ENCODE measurements around the gene SAFB2.
A peak's percentile ranks its signal among the peaks of the same experiment; 100 is the strongest.

SAFB2 gene

DNA sequence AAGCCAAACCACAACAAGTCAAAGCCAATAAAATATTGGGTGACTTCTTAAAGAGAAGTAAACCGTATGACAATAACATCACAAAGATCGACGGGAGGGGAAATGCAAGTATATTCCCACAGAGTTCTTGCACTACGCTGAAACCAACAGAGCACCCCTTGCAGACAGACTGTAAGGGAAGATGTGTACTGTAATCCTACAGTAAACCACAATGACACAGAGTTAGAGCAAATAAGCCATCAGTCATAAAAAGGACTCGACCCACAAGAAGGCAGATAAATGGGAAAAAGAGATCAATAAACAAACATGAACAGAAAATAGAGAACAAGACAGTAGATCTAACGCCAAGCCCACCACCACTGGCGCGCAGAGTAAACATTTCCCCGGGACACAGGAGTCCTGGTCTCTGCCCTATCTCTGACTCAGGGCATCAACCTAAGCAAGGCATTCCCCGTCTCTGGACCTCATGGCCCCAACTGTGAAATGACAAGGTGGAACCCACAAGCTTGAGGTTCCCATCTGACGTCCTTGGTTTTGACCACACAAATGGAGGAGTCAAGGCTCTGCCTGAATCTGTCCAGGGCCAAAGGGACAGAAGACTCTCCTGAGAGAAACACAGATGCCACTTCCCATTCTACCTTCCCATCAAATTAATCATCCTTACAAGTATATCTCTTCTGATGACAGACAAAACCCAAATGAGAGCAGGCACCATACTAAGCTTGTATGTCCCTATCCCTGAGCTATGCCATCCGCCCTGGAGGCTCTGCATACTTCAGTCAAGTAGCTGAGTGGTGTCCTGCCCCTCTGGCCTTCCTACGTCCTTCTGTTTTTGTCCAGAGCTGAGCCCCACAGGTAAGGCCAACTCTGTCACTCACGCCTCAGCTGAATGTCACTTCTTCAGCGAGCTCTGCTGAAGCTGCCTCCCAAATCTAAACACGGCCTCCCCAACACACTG is 15.0 kb downstream of the SAFB2 start:
- DNase-seq, result no peak

DNA sequence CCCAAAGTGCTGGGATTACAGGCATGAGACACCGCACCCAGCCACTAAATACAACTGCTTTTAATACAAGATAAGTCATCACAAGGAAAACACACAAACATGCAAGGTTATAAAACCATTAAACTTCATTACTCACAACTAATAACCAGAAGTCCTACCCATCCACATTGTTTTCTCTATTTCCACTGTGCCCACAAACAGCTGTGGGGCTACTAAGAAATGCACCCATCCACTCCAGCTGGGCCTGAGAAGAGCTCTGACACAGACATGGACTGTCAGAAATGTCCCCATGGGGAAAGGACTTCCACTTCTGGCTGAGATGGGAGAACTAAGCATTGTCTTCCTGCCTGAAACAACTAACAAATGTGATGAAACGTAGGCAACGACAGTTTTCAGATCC is 17.2 kb downstream of the SAFB2 start:
- peak; percentile 7 for DNase-seq

DNA sequence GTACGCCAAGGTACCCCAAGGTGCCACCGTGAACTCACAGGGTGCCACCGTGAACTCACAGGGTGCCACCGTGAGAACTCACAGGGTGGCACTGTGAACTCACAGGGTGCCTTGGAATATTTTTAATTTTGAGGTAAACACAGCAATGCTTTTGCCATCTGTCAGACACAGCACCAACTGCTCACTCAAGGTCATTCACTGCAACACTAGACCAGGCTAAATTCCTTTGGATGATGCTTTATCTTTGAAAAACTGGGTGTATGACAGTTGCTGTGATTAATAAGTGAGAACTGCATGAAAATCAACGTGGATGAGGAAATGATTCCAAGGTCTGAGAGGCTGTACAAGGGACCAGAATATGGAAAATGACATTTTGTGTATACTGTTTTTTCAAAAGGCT is 18.9 kb downstream of the SAFB2 start:
- DNase-seq, result no peak

DNA sequence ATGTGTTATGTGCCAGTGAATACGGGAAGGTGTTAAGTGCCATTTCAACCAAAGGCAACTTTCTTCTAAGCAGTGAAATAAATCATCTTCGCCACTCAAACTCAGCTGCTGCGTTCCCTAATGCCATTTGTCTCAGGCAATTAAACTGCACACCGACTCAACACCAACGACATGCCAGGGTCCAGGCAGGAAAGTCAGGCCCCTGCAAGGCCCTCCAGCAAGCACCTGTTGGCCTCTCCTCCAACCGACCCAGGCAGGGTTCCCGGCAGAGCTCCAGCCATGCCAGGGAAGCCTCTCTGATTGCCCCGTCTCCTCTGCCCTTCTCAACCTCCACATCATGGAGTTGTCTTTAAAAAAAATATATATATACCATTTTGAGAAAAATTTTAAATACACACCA is 21.8 kb downstream of the SAFB2 start:
- DNase-seq, result no peak

DNA sequence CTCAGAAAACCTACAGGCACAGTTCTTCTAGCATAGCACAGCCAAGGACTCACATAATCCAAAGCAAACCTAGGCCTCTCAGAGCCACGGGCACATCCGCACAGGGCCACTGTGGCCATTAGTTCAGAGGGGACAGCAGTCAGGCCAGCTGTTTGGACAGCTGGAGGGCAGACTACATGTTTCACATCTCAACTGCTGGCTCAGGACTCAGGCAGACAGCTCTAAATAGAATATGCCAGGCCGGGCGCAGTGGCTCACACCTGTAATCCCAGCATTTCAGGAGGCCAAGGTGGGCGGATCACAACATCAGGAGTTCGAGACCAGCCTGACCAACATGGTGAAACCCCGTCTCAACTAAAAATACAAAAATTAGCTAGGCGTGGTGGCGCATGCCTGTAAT is 26.8 kb downstream of the SAFB2 start:
- DNase-seq, result no peak

DNA sequence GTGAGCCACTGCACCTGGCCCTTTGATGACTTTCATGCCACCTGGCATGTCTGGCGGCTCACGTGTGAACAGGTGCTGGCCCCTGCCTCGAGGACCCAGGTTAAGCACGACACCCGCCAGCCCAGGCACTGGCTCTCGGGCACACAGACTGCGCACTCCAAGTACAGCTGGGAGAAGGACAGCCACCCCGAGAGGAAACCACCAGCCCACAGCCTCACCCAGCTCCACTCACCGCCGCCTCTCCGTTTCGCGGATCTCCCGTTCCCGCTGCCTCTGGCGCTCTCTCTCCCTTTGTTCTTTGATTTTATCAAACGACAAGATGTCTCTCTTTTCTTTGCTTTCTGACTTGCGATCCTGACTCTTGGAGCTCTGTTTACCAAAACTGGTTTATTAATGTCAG is 27.4 kb downstream of the SAFB2 start:
- no peak for DNase-seq

DNA sequence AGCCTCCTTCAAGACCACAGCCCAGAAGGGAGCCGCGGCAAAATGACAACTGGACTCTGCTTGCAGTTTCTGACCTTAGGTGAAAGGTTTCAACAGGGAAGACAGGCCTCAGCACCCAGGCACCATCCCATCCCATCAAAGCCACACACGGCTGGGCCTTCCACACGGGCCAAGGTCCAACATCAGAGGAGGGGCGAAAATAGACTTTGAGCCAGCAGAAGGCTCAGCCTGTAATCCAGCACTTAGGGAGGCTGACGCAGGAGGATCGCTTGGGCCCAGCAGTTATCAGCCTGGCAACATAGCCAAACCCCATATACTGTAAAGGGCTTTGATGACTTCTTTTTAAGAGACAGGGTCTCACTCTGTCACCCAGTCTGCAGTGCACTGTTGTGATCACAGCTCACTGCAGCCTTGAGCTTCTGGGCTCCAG is 28.0 kb downstream of the SAFB2 start:
- no peak for DNase-seq

DNA sequence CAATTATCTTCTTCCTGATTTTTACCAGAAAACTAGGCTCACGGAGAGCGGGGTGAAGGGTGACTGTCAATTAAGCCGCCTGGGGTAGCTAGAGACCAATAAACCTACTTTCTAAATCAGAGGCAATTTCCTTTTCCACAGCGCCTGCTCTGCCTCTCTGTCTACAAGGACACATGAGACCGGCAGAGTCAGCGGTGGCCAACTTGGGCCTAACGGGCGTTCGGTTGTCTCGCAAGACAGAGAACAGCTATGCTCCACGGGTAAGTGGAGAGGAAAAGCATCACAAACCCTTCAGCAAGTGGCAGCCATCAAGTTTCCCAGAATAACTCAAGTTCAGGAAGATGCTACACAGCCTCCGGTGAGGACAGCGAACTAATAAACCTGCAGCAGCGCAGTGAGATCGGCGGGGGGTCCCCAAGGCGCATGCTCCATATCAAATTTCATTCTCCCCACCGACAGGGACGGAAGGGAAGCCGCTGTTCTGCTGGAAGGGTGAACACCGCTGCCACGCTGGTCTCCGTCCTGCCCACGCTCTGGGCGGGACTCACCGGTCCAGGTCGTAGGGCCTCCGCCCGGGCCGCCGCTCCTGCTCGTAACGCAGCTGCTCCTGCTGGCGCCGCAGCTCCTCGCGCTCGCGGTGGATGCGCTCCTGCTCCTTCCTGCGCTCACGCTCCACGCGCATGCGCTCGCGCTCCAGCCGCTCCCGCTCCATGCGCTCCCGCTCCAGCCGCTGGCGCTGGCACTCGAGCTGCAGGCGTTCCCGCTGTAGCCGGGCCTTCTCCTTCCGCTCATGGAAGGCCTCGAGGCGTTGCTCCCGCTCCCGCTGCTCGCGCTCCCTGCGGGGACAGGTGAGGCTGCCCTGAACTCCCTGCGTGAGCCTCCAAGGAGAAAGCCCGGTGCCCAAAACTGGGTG is 29.0 kb downstream of the SAFB2 start:
- peak; percentile 42 for DNase-seq

DNA sequence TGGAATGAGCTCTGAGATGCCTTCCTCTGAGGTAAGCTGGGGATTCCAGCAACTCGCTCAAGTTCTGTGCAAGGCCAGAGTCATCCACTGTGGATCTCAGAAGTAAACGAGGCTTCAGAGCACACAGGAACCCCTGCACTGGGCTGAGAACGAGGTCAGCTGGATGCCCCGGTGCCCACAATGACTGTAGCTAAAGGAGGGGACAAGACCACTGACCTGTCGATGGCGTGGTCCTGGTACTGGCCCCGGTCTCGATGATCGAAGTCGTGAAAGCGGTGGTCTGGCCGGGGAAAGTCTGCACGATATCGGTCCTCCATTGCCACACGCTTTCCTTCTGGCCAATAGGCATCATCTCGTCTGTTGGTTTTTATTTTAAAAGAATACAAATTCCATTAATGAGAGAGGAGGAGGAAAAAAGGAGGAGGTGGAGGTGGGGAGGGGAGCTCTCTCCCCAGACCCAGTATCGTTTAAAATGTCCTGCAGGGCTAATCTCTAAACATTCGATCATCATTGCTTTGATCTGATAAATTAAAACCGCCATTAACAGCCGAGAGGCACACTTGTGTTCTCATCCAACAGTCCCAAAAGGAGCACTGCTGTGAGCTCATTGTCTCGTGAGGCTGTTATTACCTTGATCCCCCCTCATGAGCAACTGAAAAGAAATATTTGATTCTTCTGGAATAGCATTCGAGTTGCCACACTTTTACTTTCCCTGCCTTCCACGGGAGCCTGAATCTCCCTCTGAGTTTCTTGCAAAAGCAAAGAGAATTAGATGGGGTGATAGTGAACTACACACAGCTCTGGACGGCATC is 29.8 kb downstream of the SAFB2 start:
- DNase-seq, result no peak

DNA sequence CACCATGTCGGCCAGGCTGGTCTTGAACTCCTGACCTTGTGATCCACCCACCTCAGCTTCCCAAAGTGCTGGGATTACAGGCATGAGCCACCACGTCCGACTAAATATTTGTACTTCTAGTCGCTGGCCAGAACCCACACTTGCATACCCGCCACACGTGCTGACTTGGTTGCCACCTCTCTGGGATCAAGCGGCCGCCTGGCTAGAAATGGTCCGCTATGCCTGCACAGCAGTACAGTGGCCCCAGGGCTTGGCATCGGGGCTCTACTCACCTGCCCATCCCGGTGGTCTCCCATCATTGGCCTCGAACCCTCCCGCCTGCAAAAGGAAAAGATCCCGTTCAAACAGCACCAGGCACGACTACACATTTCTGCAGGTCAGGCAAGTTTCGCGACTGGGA is 31.1 kb downstream of the SAFB2 start:
- DNase-seq, result no peak

DNA sequence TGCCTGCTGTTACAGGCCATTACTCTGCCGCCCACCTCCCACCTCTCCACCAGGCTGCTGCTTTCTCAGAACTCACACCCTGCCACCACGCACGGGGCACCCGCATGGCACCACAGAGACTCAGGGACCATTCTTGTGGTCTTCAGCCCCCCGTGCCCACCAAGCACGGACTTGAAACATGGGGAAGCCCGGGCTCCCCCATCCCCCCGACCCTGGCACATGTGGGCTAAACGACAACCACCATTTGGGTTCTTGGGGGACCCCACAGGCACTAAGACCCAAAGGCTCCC is 31.8 kb downstream of the SAFB2 start:
- DNase-seq, result no peak

DNA sequence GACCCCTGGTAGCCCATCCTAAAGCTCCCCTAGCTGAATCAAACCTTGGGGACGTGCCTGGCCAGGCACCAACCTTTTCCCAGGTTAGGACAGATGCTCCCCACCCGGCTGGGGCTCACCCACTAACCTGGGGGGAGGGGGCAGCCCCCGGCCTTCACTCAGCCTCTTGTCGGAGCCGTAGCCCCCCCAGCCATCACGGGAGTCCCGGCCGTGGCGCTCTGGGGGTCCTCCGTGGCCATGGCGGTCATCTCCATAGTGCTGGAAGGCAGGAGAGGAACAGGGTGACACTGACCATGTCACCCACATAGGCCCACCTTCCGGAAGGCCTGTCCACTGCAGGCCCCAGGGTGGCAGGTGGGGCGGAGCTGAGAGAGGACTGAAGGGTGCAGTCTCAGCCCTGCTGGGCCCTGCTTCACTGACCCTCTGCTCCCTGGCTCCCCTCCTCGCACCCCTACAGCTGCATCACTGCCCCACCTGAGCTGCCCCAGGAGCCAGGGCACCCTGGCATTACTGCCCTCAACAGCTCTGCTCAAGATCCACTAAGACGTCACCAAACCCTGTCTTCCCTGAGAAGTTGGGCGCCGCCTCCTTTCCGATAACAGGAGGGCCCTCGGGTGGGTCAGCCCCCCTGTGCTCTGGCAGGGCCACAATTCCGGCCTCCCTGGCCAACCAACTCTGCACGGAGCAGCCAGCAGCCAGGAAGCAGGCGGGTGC is 32.3 kb downstream of the SAFB2 start:
- DNase-seq, result no peak

DNA sequence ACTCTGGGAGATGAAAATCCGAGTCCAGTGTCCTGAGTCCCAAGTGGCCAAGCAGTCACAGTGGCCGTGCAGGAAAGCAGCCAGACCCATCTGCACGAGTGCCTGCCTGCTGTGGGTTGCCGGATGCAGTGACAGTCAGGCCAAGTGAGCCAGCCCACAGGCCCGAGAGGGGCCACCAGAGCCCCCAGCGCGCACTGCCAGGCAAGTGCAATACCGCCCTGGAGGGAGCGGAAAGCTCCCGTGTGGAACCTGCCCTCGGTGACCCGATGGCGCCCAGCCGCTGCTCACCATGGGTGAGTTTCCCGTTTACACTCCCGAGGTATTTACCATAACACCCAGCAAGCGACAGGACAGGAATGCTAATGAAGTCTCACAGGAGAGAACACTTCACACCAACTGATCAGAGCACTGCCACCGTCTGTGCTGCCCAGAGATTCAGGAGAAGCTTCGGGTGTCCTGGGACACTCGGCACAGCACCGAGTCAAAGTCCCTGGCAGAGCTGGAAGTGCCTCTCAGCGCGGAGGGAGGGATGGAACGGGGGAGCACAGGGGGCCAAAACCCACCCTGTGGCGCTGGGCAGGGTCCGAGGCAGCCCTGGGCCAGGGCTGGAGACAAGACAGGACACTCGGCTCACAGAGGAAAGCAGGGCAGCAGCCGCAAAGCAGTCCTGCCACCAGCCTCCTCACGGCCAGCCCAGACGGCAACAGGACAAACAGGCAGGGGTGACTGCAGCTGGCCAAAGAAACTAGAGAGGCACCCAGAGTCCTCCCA is 33.5 kb downstream of the SAFB2 start:
- no peak for DNase-seq

DNA sequence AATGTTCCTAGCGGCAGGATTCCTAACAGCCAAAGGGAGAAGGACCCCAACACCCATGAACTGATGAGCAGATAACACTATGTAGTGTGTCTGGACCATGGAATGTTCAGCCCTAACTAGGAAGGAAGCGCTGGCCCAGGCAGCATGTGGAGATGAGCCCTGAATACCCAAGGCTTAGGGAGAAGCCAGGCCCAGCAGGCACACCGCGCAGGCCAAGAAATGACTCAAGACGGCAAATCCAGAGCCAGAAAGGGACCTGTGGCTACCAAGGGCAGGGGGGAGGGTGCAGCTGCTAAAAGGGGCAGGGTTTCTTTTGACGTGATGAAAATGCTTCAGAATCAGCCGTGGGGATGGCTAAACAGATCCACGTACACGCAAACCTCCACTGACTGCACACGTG is 34.1 kb downstream of the SAFB2 start:
- DNase-seq, result no peak

DNA sequence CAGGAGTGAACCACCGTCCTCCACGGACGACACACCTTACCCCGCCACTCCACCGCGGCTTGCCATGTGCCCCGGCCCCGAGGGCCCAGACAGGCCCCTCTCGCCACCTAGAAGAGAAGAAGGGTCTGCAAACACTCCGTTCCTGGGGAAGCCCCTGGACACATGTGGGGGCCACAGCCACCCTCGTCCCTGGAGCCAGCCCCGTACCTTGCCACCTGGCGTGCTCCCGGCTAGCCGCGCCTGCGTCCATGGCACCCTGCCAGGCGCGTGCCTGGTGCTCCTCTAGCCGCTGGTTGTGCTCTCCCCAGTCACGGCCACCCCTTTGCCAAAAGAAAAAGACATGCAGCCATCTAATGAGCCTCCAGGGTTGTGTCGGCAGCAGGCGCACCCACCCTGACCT is 34.9 kb downstream of the SAFB2 start:
- no peak for DNase-seq

DNA sequence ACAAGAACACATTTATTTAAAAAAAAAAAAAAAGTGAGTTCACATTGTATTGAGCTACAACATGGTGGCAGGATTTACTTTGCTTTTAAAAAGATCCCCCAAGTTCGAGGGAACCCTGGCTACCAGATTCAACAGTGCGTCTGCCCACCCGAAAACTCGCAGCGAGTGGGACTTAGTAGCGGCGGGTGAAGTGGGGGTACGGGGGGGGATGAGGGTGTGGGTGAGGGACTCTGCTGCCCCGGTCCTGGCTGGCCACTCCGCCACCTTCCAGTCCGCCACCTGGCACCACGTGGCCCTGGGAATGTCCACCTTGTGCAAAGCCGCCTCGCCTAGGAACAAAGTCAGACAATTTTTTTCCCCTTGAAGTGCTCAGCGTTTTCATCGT is 35.5 kb downstream of the SAFB2 start:
- no peak for DNase-seq

DNA sequence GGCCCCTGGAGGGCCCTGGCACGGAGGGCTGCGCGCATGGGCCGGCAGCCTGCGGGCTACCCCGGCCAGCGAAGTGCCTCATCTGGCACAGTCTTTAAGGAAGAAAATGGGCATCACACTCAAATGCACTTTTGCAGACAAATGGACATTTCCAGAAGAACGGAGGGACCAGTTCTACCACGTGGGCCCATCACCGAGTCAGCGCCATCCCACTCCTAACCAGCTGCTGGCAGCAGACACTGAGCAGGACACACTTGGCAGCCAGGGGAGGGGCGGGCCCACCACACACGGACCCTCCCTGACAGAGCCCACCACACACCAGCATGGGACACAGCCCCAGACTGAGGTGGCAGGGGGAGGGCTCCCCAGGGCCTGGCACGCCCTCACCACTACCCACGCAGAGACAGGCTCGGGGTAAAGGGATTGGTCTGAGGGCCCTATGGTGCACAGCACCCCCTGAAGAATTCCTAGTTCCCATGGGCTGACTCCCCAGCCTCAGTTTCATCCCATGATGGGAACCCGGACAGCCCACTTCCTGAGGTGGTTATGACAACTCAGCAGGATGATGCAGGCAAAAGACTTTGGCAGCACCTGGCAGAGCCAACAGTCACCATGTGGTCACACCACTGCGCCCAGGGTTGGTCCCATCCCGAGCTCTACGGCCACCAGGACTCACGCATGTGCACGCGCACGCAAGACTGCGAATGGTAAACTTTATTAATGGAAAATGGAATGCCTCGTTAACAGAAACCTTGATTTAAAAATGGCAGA is 36.1 kb downstream of the SAFB2 start:
- no peak for DNase-seq

DNA sequence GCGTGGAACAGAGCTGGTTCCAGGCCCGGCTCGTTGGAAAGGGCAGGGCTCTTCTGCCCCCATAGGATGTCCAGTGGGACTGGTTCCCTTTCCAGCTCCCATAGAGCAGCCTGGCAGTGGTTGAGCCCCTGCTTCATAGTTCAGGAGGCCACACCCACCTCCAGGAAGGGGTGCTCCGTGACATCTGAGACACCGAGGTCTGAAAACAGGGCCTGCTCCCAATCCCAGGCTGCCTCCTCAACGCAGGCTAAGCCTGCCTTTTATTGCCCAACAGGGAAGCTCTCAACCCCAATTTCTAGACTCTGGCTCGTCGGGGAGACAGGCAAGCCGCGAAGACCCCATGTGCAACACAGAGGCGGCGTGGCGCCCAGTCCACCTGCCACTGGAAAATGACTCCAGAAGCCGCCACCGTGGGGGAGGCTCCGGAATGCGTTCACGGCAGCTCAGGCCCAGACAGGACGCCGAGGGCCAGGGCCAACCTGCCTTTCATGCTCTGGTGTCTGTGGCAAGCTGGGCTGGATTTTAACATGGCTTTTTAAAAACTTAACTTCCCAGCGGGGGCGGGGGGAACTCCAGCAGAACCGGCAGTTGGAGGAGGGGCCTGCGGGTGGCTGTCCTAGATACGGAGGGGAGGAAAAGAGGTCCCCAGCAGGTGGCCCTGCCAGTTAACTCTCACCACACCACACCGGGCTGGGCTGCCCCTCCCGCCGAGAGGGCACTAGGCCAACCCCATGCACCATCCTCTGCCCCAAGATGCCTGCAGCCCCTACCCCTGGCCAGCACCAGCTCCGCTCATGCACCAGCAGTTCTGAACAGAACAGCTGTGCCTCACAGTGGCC is 36.9 kb downstream of the SAFB2 start:
- peak; percentile 89 for DNase-seq

DNA sequence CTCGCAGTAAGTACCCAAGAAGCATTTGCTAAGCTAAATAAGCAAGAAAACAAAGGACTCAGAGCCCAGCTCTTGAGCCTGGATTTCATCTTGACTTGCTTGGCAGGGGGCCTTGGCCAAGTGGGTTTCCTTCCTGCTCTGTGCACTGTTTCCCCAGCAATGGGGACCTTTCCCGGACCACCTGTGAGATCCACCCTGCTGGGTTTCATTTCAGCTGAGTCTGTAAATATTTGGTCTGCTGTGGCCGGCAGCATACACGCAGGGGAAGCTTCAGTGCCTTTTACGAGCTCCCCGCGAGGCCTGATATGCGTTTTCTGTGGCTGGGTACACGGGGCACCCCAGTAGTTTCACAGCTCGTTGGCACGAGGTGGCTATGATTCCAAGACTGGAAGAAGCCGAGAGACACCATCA is 42.4 kb downstream of the SAFB2 start:
- peak; percentile 32 for DNase-seq

DNA sequence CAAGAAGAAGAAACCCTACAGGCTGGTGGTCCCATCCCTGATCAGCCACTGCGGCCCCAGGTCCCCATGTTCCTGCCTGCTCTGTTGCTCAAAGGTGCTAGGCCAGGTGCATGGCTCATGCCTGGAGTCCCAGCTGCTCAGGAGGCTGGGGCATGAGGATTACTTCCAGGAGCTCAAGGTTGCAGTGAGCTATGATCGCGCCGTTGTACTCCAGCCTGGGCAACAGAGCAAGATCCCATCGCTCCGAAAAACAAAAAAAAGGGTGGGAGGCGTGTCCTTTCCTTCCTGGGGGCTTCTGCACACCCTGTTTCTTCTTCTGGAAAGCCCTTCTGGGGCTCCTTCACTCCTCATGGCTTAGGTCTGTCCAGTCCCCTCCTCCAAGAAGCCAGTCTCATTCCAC is 42.9 kb downstream of the SAFB2 start:
- no peak for DNase-seq

Measured in eye (tissue), 1 donor.